Measurements from ENCODE around the gene CELF4.

The CELF4 gene

GRCh38 chr18:37453752-37454151 is 111.8 kb downstream of the CELF4 start:
- Mint-ChIP-seq H3K36me3 (ENCODE audit: low read depth) (no peaks in the 10 kb centered on the region), H3K27me3 (no peaks in the 10 kb centered on the region), H3K27ac (no peak overlapping the region), H3K9me3 (no peaks in the 10 kb centered on the region), H3K4me1 (ENCODE audit: low read depth) (no peaks in the 10 kb centered on the region), H3K4me3 (no peak overlapping the region)
- DNase-seq: no peak

- Mint-ChIP-seq H3K4me1 (ENCODE audit: low read depth) (no peaks in the 10 kb centered on the region), H3K4me3 (no peak overlapping the region), H3K27ac (no peak overlapping the region), H3K27me3 (no peaks in the 10 kb centered on the region), H3K9me3 (no peaks in the 10 kb centered on the region), H3K36me3 (ENCODE audit: low read depth) (no peaks in the 10 kb centered on the region)
- DNase-seq: no peak
Measured at GRCh38 chr18:37452682-37453385, 112.8 kb downstream of the CELF4 start.

GRCh38 chr18:37452015-37452414 is 113.6 kb downstream of the CELF4 start:
- Mint-ChIP-seq H3K27ac (no peak overlapping the region), H3K27me3 (no peaks in the 10 kb centered on the region), H3K9me3 (no peaks in the 10 kb centered on the region), H3K36me3 (ENCODE audit: low read depth) (no peaks in the 10 kb centered on the region), H3K4me1 (ENCODE audit: low read depth) (no peaks in the 10 kb centered on the region), H3K4me3 (no peak overlapping the region)
- no peak for DNase-seq

- no peaks in the 10 kb centered on the region for H3K4me1 Mint-ChIP-seq (ENCODE audit: low read depth)
- no peak overlapping the region for H3K4me3 Mint-ChIP-seq
- no peaks in the 10 kb centered on the region for H3K27me3 Mint-ChIP-seq
- H3K27ac Mint-ChIP-seq: no peak overlapping the region
- no peak for DNase-seq
- no peaks in the 10 kb centered on the region for H3K36me3 Mint-ChIP-seq (ENCODE audit: low read depth)
- H3K9me3 Mint-ChIP-seq: no peaks in the 10 kb centered on the region
Measured at GRCh38 chr18:37451239-37451825, 114.3 kb downstream of the CELF4 start.

- Mint-ChIP-seq H3K9me3 (no peaks in the 10 kb centered on the region), H3K4me1 (ENCODE audit: low read depth) (no peaks in the 10 kb centered on the region), H3K36me3 (ENCODE audit: low read depth) (no peaks in the 10 kb centered on the region), H3K4me3 (no peak overlapping the region), H3K27ac (no peak overlapping the region), H3K27me3 (no peaks in the 10 kb centered on the region)
- no peak for DNase-seq
Measured at GRCh38 chr18:37450434-37451132, 115.0 kb downstream of the CELF4 start.

DNA sequence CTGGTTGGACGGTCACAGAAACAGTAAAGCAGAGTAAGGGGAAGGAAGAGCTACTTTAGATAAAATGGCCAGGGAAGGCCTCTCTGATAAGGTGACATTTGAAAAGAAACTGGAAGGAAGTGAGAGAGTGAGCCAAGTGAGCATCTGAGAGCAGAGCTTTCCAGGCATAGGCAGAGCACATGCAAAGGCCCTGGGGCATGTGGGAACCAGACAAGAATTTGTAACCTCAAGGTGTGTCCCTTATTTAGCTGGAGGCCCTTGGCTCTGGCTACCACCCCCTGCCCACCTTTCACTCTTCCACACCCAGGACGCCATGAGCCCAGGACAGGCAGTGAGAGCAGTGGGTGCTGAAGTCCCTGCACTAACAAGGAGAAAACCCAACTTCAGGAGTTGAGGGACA is 116.0 kb downstream of the CELF4 start:
- Mint-ChIP-seq H3K4me3 (no peak overlapping the region), H3K36me3 (ENCODE audit: low read depth) (no peaks in the 10 kb centered on the region), H3K27me3 (peaks cover 3% of the 10 kb centered on the region), H3K9me3 (no peaks in the 10 kb centered on the region), H3K4me1 (ENCODE audit: low read depth) (no peaks in the 10 kb centered on the region), H3K27ac (no peak overlapping the region)
- DNase-seq: no peak

- Mint-ChIP-seq H3K27me3 (peaks cover 4% of the 10 kb centered on the region), H3K27ac (no peak overlapping the region), H3K4me1 (ENCODE audit: low read depth) (no peaks in the 10 kb centered on the region), H3K4me3 (no peak overlapping the region), H3K36me3 (ENCODE audit: low read depth) (no peaks in the 10 kb centered on the region), H3K9me3 (no peaks in the 10 kb centered on the region)
- no peak for DNase-seq
Measured at GRCh38 chr18:37448946-37449345, 116.7 kb downstream of the CELF4 start.

GRCh38 chr18:37447962-37448888 is 117.4 kb downstream of the CELF4 start:
- H3K9me3 Mint-ChIP-seq: no peaks in the 10 kb centered on the region
- DNase-seq: no peak
- H3K27ac Mint-ChIP-seq: no peak overlapping the region
- no peak overlapping the region for H3K4me3 Mint-ChIP-seq
- H3K4me1 Mint-ChIP-seq (ENCODE audit: low read depth): no peaks in the 10 kb centered on the region
- no peaks in the 10 kb centered on the region for H3K36me3 Mint-ChIP-seq (ENCODE audit: low read depth)
- H3K27me3 Mint-ChIP-seq: peaks cover 7% of the 10 kb centered on the region

DNA sequence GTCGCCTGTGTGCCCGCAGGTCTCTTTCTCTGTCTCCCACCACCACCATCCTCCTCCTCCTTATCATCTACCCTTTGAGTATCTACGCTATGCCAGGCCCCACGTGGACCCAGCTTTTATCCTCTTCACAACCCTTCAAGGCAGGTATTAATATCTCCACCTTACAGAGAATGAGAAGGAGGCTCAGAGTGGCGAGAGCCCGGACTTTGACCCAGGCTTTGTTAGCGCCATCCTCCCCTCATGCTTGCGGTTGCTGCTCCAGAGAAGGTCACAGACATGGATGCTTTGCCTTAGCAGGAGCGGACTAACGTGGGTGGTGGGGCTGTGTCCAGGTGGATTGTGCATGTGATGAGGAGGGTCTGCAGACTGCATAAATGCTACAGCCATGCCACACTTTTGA is 119.8 kb downstream of the CELF4 start:
- Mint-ChIP-seq H3K36me3 (ENCODE audit: low read depth) (no peaks in the 10 kb centered on the region), H3K9me3 (no peaks in the 10 kb centered on the region), H3K4me3 (no peak overlapping the region), H3K27ac (no peak overlapping the region), H3K27me3 (peaks cover 7% of the 10 kb centered on the region), H3K4me1 (ENCODE audit: low read depth) (no peaks in the 10 kb centered on the region)
- DNase-seq: no peak

DNA sequence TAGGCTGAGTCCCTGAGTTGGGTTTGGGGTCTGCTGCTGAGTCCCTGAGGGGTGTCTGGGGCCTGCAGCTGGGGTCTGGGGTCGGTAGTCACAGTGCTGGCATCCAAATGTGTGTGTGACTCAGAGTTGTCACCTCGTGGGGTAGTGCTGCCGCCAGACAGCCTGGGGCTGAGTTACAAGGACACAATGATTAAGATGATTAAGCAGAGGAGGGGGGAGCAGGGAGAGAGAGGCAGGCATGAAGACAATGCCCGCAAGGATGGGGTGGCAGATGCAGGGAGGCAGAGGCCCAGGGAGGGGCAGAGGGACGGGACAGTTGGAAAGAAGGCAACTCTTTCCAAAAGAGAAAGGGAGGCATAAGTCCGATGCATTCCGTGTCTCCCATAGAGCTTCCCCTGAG is 120.2 kb downstream of the CELF4 start:
- Mint-ChIP-seq H3K9me3 (no peaks in the 10 kb centered on the region), H3K4me3 (no peak overlapping the region), H3K4me1 (ENCODE audit: low read depth) (no peaks in the 10 kb centered on the region), H3K36me3 (ENCODE audit: low read depth) (no peaks in the 10 kb centered on the region), H3K27me3 (peaks cover 7% of the 10 kb centered on the region), H3K27ac (no peak overlapping the region)
- no peak for DNase-seq

- peaks cover 7% of the 10 kb centered on the region for H3K27me3 Mint-ChIP-seq
- no peaks in the 10 kb centered on the region for H3K4me1 Mint-ChIP-seq (ENCODE audit: low read depth)
- no peak overlapping the region for H3K27ac Mint-ChIP-seq
- no peaks in the 10 kb centered on the region for H3K9me3 Mint-ChIP-seq
- no peaks in the 10 kb centered on the region for H3K36me3 Mint-ChIP-seq (ENCODE audit: low read depth)
- H3K4me3 Mint-ChIP-seq: no peak overlapping the region
- DNase-seq: no peak
Measured at GRCh38 chr18:37443325-37444055, 122.1 kb downstream of the CELF4 start.

GRCh38 chr18:37442477-37442876 is 123.1 kb downstream of the CELF4 start:
- H3K27me3 Mint-ChIP-seq: peaks cover 10% of the 10 kb centered on the region
- no peak overlapping the region for H3K4me3 Mint-ChIP-seq
- H3K4me1 Mint-ChIP-seq (ENCODE audit: low read depth): no peaks in the 10 kb centered on the region
- no peaks in the 10 kb centered on the region for H3K9me3 Mint-ChIP-seq
- no peak for DNase-seq
- no peak overlapping the region for H3K27ac Mint-ChIP-seq
- no peaks in the 10 kb centered on the region for H3K36me3 Mint-ChIP-seq (ENCODE audit: low read depth)

- H3K4me3 Mint-ChIP-seq: no peak overlapping the region
- H3K4me1 Mint-ChIP-seq (ENCODE audit: low read depth): no peaks in the 10 kb centered on the region
- no peaks in the 10 kb centered on the region for H3K36me3 Mint-ChIP-seq (ENCODE audit: low read depth)
- H3K27ac Mint-ChIP-seq: no peak overlapping the region
- no peaks in the 10 kb centered on the region for H3K9me3 Mint-ChIP-seq
- no peak for DNase-seq
- peaks cover 12% of the 10 kb centered on the region for H3K27me3 Mint-ChIP-seq
Measured at GRCh38 chr18:37441821-37442220, 123.8 kb downstream of the CELF4 start.

GRCh38 chr18:37440206-37440605 is 125.4 kb downstream of the CELF4 start:
- H3K27me3 Mint-ChIP-seq: peaks cover 14% of the 10 kb centered on the region

More at GRCh38 chr18:37440206-37440605, 125.4 kb downstream of the CELF4 start:
- H3K27ac Mint-ChIP-seq: no peak overlapping the region
- peaks cover 5% of the 10 kb centered on the region for H3K4me1 Mint-ChIP-seq (ENCODE audit: low read depth)
- no peak overlapping the region for H3K4me3 Mint-ChIP-seq
- H3K36me3 Mint-ChIP-seq (ENCODE audit: low read depth): no peaks in the 10 kb centered on the region
- DNase-seq: no peak
- no peaks in the 10 kb centered on the region for H3K9me3 Mint-ChIP-seq

Data from activated T-cell treated with anti-CD3 and anti-CD28 coated beads, Interleukin-2, amount 50 U/mL, for 24 hours (primary cell).